Central memory CD8-positive, alpha-beta T cell (primary cell): ENCODE measurements around the gene SMIM24.
A peak's percentile ranks its signal among the peaks of the same experiment; 100 is the strongest.

Experiments used
- ATAC-seq: fragments of 150-1000 bp; cut with Tn5 transposase; replicated peaks from 2 replicates; pipeline ENCODE4 v1.10.0; 2022; ENCODE audit warnings: mild to moderate bottlenecking, moderate FRiP score, moderate number of reproducible peaks; ENCODE audit not compliant: poor library complexity, severe bottlenecking; ENCODE audit errors: extremely low read depth
- DNase-seq, 2 donors: peaks; one replicate each; pipeline ENCODE4 v3.0.0; 2021; ENCODE audit warnings: low spot score in 2 of 2
- H3K27ac Mint-ChIP-seq: one replicate; pipeline ENCODE4 v1.8.0; 2022; ENCODE audit warnings: low read depth, mild to moderate bottlenecking, moderate library complexity, mixed read lengths
- H3K27me3 Mint-ChIP-seq: one replicate; pipeline ENCODE4 v1.8.0; 2022; ENCODE audit warnings: mixed read lengths
- H3K36me3 Mint-ChIP-seq: one replicate; pipeline ENCODE4 v1.8.0; 2022; ENCODE audit warnings: mild to moderate bottlenecking, moderate library complexity, mixed read lengths; ENCODE audit not compliant: insufficient read depth
- H3K4me1 Mint-ChIP-seq: one replicate; pipeline ENCODE4 v1.8.0; 2022; ENCODE audit warnings: mixed read lengths
- H3K4me3 Mint-ChIP-seq: one replicate; pipeline ENCODE4 v1.8.0; 2022; ENCODE audit warnings: mild to moderate bottlenecking, moderate library complexity, mixed read lengths
- H3K9me3 Mint-ChIP-seq: one replicate; pipeline ENCODE4 v1.8.0; 2022; ENCODE audit warnings: mixed read lengths

SMIM24 gene

GRCh38 chr19:3469638-3470499, 10.5 kb downstream of the SMIM24 start:
- no peak for ATAC-seq
- H3K9me3 Mint-ChIP-seq, result no peaks in the 10 kb centered on the region
- H3K27me3 Mint-ChIP-seq, result no peaks in the 10 kb centered on the region
- no peak overlapping the region for H3K27ac Mint-ChIP-seq
- peaks cover 2% of the 10 kb centered on the region for H3K36me3 Mint-ChIP-seq
- peaks cover 7% of the 10 kb centered on the region for H3K4me1 Mint-ChIP-seq
- DNase-seq, result no peak
- H3K4me3 Mint-ChIP-seq, result no peak overlapping the region

GRCh38 chr19:3468211-3468610, 12.1 kb downstream of the SMIM24 start:
- ATAC-seq, result no peak
- Mint-ChIP-seq H3K9me3 (no peaks in the 10 kb centered on the region), H3K36me3 (peaks cover 2% of the 10 kb centered on the region), H3K4me3 (no peak overlapping the region), H3K4me1 (peaks cover 7% of the 10 kb centered on the region), H3K27ac (no peak overlapping the region), H3K27me3 (no peaks in the 10 kb centered on the region)
- DNase-seq, result no peak

GRCh38 chr19:3467437-3468198, 12.7 kb downstream of the SMIM24 start:
- no peaks in the 10 kb centered on the region for H3K9me3 Mint-ChIP-seq
- ATAC-seq, result no peak

GRCh38 chr19:3466635-3467034, 13.7 kb downstream of the SMIM24 start:
- H3K36me3 Mint-ChIP-seq, result peaks cover 2% of the 10 kb centered on the region
- DNase-seq (no peak), ATAC-seq (no peak)
- no peaks in the 10 kb centered on the region for H3K27me3 Mint-ChIP-seq
- no peak overlapping the region for H3K27ac Mint-ChIP-seq
- peaks cover 7% of the 10 kb centered on the region for H3K4me1 Mint-ChIP-seq
- H3K9me3 Mint-ChIP-seq, result no peaks in the 10 kb centered on the region
- H3K4me3 Mint-ChIP-seq, result no peak overlapping the region

More at GRCh38 chr19:3467437-3468198, 12.7 kb downstream of the SMIM24 start:
- Mint-ChIP-seq H3K27me3 (no peaks in the 10 kb centered on the region), H3K4me1 (peaks cover 7% of the 10 kb centered on the region), H3K36me3 (peaks cover 2% of the 10 kb centered on the region), H3K4me3 (no peak overlapping the region), H3K27ac (no peak overlapping the region)
- DNase-seq, result no peak

- H3K27ac Mint-ChIP-seq, result peak overlapping the region; percentile 16
- ATAC-seq, result no peak
- no peaks in the 10 kb centered on the region for H3K9me3 Mint-ChIP-seq
- H3K4me1 Mint-ChIP-seq, result peaks cover 7% of the 10 kb centered on the region
- H3K27me3 Mint-ChIP-seq, result no peaks in the 10 kb centered on the region
- H3K36me3 Mint-ChIP-seq, result peaks cover 1% of the 10 kb centered on the region
- no peak overlapping the region for H3K4me3 Mint-ChIP-seq
- DNase-seq, result no peak
Measured at GRCh38 chr19:3465552-3465951, 14.8 kb downstream of the SMIM24 start.

GRCh38 chr19:3464587-3465235, 15.6 kb downstream of the SMIM24 start:
- H3K27me3 Mint-ChIP-seq, result no peaks in the 10 kb centered on the region
- H3K9me3 Mint-ChIP-seq, result no peaks in the 10 kb centered on the region
- DNase-seq (no peak), ATAC-seq (no peak)
- H3K36me3 Mint-ChIP-seq, result no peaks in the 10 kb centered on the region
- H3K4me1 Mint-ChIP-seq, result peaks cover 7% of the 10 kb centered on the region
- no peak overlapping the region for H3K27ac Mint-ChIP-seq
- H3K4me3 Mint-ChIP-seq, result no peak overlapping the region

- ATAC-seq, result no peak
- Mint-ChIP-seq H3K36me3 (no peaks in the 10 kb centered on the region), H3K4me1 (peaks cover 7% of the 10 kb centered on the region), H3K9me3 (no peaks in the 10 kb centered on the region), H3K27me3 (no peaks in the 10 kb centered on the region), H3K4me3 (no peak overlapping the region), H3K27ac (no peak overlapping the region)
- no peak for DNase-seq
Measured at GRCh38 chr19:3463714-3464586, 16.4 kb downstream of the SMIM24 start.

- Mint-ChIP-seq H3K27ac (no peak overlapping the region), H3K27me3 (no peaks in the 10 kb centered on the region), H3K4me1 (peaks cover 7% of the 10 kb centered on the region), H3K36me3 (peaks cover 4% of the 10 kb centered on the region), H3K9me3 (no peaks in the 10 kb centered on the region), H3K4me3 (no peak overlapping the region)
- no peak for ATAC-seq
- no peak for DNase-seq
Measured at GRCh38 chr19:3462991-3463713, 17.2 kb downstream of the SMIM24 start.

GRCh38 chr19:3459965-3460582, 20.3 kb downstream of the SMIM24 start:
- ATAC-seq (no peak), DNase-seq (no peak)
- Mint-ChIP-seq H3K4me1 (no peaks in the 10 kb centered on the region), H3K9me3 (no peaks in the 10 kb centered on the region), H3K36me3 (peaks cover 4% of the 10 kb centered on the region), H3K4me3 (no peak overlapping the region), H3K27ac (no peak overlapping the region), H3K27me3 (no peaks in the 10 kb centered on the region)

GRCh38 chr19:3459089-3459881, 21.0 kb downstream of the SMIM24 start:
- peaks cover 4% of the 10 kb centered on the region for H3K36me3 Mint-ChIP-seq
- H3K4me1 Mint-ChIP-seq, result no peaks in the 10 kb centered on the region
- no peak overlapping the region for H3K4me3 Mint-ChIP-seq
- H3K9me3 Mint-ChIP-seq, result no peaks in the 10 kb centered on the region
- H3K27ac Mint-ChIP-seq, result no peak overlapping the region
- H3K27me3 Mint-ChIP-seq, result no peaks in the 10 kb centered on the region
- ATAC-seq (peak; percentile 32), DNase-seq (no peak)
